Osteoblast (primary cell): Measurements from ENCODE around the gene JADE3. TPM values are rescaled to one million over a fixed set of nuclear protein-coding genes. Genes with fewer than 3 reads are reported as not detected.

Source experiments
- DNase-seq: peaks from one replicate; pipeline ENCODE4 v3.0.0; 2011; ENCODE audit warnings: low spot score, mixed read lengths; ENCODE audit not compliant: insufficient read length; ENCODE audit errors: missing footprints
- H2AFZ ChIP-seq: 2 replicates; pipeline ENCODE4 v1.6.0; 2011; ENCODE audit warnings: mild to moderate bottlenecking, low read length
- H3K27ac ChIP-seq: 2 replicates; pipeline ENCODE4 v1.5.1; 2011; ENCODE audit warnings: mild to moderate bottlenecking, low read depth, low read length, moderate library complexity
- H3K27me3 ChIP-seq: 2 replicates; pipeline ENCODE4 v1.6.0; 2012; ENCODE audit warnings: mild to moderate bottlenecking, control low read depth, inconsistent platforms, low read length, moderate library complexity; ENCODE audit not compliant: insufficient read depth
- H3K36me3 ChIP-seq: 2 replicates; pipeline ENCODE4 v1.5.1; 2011; ENCODE audit warnings: mild to moderate bottlenecking, low read length, control low read depth, moderate library complexity; ENCODE audit not compliant: insufficient read depth
- H3K4me1 ChIP-seq: 2 replicates; pipeline ENCODE4 v1.5.1; 2011; ENCODE audit warnings: mild to moderate bottlenecking, low read length, control low read depth, moderate library complexity; ENCODE audit not compliant: insufficient read depth
- H3K4me2 ChIP-seq: 2 replicates; pipeline ENCODE4 v1.6.0; 2011; ENCODE audit warnings: mild to moderate bottlenecking, low read length; ENCODE audit not compliant: insufficient read depth
- H3K4me3 ChIP-seq: fragments of 200-600 bp; sonication (generic); 3 replicates; pipeline ENCODE4 v1.5.1; 2012; ENCODE audit warnings: mild to moderate bottlenecking, low read length, inconsistent platforms; ENCODE audit not compliant: insufficient read depth
- H3K79me2 ChIP-seq: 2 replicates; pipeline ENCODE4 v1.6.0; 2012; ENCODE audit warnings: mild to moderate bottlenecking, low read length, control low read depth, inconsistent platforms; ENCODE audit not compliant: insufficient read depth
- H3K9me3 ChIP-seq: 2 replicates; pipeline ENCODE4 v1.5.1; 2011; ENCODE audit warnings: low read depth, low read length, control low read depth
- H4K20me1 ChIP-seq: 2 replicates; pipeline ENCODE4 v1.6.0; 2012; ENCODE audit warnings: mild to moderate bottlenecking, low read length, control low read depth; ENCODE audit not compliant: insufficient read depth
- total RNA-seq: library from RNA; depleted of rRNA; stranded (reverse); fragments of >200 nt; gene quantifications from 2 replicates; pipeline ENCODE4 v1.2.3, GENCODE V29; 2012
- TF ChIP-seq, protein P1 (sequence below): IDR thresholded peaks from 2 replicates; pipeline ENCODE4 v1.5.1; 2011; ENCODE audit warnings: mild to moderate bottlenecking, low read depth, low read length, moderate library complexity; ENCODE audit errors: extremely low read depth

Gene JADE3
- total RNA-seq, 1 donor = 4.7 TPM

DNA sequence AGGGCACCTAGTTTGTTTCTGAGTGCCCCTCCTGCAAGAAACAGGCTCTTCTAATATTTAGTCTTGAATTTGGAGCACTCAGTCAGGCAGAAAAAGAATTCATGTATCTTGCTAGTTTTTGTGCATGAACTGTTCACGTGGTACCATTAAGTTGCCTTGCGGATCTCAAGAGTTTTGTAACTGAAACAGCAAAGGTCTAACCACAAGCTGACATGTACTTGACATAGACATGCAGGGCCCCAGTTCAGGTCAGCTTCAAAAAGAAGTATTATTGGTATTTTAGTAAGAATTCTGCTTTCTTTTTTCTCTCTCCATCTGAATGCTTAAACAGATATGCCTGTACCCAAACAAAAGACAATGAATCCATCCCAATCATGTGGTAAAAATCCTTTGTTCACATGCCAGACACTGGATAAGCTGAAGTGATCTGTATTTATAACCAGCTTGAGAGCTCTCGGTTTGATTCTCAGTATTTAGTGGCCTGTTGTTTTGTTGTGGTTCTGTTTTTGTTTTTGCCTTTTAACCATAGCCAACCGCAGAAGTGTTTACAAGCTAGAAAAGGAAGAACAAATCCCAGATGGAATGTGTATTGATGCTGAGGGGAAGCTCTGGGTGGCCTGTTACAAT lies 179.0 kb downstream of the JADE3 start:
- Histone ChIP-seq H2AFZ (no peak overlapping the region), H3K4me3 (no peak overlapping the region), H3K27me3 (peaks cover 4% of the 10 kb centered on the region), H4K20me1 (no peaks in the 10 kb centered on the region), H3K79me2 (no peaks in the 10 kb centered on the region), H3K4me1 (no peaks in the 10 kb centered on the region), H3K4me2 (no peak overlapping the region), H3K27ac (no peak overlapping the region), H3K9me3 (no peaks in the 10 kb centered on the region), H3K36me3 (no peaks in the 10 kb centered on the region)
- no peak for DNase-seq
- TF ChIP-seq, protein P1, sequence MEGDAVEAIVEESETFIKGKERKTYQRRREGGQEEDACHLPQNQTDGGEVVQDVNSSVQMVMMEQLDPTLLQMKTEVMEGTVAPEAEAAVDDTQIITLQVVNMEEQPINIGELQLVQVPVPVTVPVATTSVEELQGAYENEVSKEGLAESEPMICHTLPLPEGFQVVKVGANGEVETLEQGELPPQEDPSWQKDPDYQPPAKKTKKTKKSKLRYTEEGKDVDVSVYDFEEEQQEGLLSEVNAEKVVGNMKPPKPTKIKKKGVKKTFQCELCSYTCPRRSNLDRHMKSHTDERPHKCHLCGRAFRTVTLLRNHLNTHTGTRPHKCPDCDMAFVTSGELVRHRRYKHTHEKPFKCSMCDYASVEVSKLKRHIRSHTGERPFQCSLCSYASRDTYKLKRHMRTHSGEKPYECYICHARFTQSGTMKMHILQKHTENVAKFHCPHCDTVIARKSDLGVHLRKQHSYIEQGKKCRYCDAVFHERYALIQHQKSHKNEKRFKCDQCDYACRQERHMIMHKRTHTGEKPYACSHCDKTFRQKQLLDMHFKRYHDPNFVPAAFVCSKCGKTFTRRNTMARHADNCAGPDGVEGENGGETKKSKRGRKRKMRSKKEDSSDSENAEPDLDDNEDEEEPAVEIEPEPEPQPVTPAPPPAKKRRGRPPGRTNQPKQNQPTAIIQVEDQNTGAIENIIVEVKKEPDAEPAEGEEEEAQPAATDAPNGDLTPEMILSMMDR = no peak

GRCh38 chrX:47093248-47093647 lies 181.0 kb downstream of the JADE3 start:
- TF ChIP-seq, protein P1 = peak; percentile 62
- Histone ChIP-seq H3K9me3 (no peaks in the 10 kb centered on the region), H3K4me2 (no peak overlapping the region), H3K79me2 (no peaks in the 10 kb centered on the region), H2AFZ (no peak overlapping the region), H3K4me1 (no peaks in the 10 kb centered on the region), H3K27me3 (peaks cover 8% of the 10 kb centered on the region), H3K27ac (no peak overlapping the region), H3K36me3 (no peaks in the 10 kb centered on the region), H3K4me3 (no peak overlapping the region), H4K20me1 (no peaks in the 10 kb centered on the region)
- DNase-seq = no peak

DNA sequence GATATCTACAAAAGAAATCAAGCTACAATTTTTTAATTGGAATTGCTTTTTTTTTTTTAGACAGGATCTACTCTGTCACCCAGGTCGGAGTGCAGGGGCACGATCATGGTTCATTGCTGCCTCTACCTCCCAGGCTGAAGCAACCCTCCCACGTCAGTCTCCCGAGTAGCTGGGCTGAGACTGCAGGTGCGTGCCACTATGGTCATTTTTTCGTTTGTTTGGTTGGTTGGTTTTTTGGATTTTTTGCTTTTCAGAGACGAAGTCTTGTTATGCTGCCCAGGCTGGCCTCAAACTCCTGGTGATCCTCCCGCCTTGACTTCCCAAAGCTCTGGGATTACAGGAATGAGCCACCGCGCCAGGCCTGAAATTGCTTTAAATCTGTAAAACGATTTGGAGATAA lies 181.6 kb downstream of the JADE3 start:
- H3K4me2 ChIP-seq = no peak overlapping the region
- no peaks in the 10 kb centered on the region for H4K20me1 ChIP-seq
- no peak overlapping the region for H3K27ac ChIP-seq
- H3K27me3 ChIP-seq = peaks cover 8% of the 10 kb centered on the region
- H3K4me3 ChIP-seq = no peak overlapping the region
- H2AFZ ChIP-seq = no peak overlapping the region
- H3K4me1 ChIP-seq = no peaks in the 10 kb centered on the region
- no peaks in the 10 kb centered on the region for H3K79me2 ChIP-seq
- H3K9me3 ChIP-seq = no peaks in the 10 kb centered on the region
- no peak for DNase-seq
- no peaks in the 10 kb centered on the region for H3K36me3 ChIP-seq
- TF ChIP-seq, protein P1 = no peak

DNA sequence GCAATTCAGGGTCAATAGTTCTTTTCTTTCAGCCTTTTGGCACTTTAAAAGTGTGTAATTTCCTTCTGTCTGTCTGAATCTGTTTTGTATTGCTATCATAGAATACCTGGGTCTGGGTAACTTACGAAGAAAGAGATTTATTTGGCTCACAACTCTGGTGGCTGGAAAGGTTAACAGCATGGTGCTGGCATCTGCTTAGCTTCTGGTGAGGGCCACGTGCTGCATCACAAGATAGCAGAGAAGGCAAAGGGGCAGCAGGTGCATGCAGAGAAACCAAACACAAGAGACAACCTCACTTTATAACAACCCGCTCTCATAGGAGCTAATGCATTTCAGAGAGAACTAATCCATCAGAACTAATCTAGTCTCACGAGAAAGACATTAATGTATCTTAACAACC lies 184.8 kb downstream of the JADE3 start:
- no peak for DNase-seq
- Histone ChIP-seq H3K4me1 (no peaks in the 10 kb centered on the region), H3K27me3 (peaks cover 14% of the 10 kb centered on the region), H3K4me3 (no peak overlapping the region), H3K4me2 (no peak overlapping the region), H2AFZ (no peak overlapping the region), H3K36me3 (no peaks in the 10 kb centered on the region), H3K9me3 (no peaks in the 10 kb centered on the region), H4K20me1 (no peaks in the 10 kb centered on the region), H3K27ac (no peak overlapping the region), H3K79me2 (no peaks in the 10 kb centered on the region)
- TF ChIP-seq, protein P1 = no peak
